Measurements from ENCODE around the gene KCTD21.

The KCTD21 gene

GRCh38 chr11:78218707-78219492 lies 30.5 kb upstream of the KCTD21 start:
- DNase-seq (ENCODE audit: low spot score), result no peak

- no peak for DNase-seq (ENCODE audit: low spot score)
These were observed 29.5 kb upstream of the KCTD21 start for GRCh38 chr11:78217650-78218541.

- DNase-seq (ENCODE audit: low spot score), result no peak
These were observed 28.3 kb upstream of the KCTD21 start for GRCh38 chr11:78216571-78217287.

DNA sequence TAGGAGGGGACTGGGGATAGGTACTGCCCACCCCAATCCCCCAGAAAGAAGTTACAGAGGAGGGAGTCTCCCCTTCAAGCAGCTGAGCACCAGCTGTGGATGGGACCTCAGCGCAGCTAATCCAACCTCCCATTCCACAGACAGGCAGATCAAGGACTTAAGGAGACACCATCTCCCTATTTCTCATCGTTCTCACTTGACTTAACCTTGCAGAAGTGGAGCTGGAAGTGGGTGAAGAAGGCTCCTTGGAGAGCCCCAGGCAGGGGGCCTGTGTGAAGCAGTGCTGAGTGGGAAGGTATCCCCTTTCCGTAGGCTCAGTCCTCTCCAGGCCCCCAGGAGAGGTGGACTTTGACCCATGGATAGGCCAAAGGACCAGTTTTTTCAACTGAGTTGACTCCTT lies 27.6 kb upstream of the KCTD21 start:
- DNase-seq (ENCODE audit: low spot score), result no peak

GRCh38 chr11:78214331-78215194 lies 26.1 kb upstream of the KCTD21 start:
- DNase-seq (ENCODE audit: low spot score), result no peak

GRCh38 chr11:78213526-78214330 lies 25.3 kb upstream of the KCTD21 start:
- DNase-seq (ENCODE audit: low spot score), result no peak

DNA sequence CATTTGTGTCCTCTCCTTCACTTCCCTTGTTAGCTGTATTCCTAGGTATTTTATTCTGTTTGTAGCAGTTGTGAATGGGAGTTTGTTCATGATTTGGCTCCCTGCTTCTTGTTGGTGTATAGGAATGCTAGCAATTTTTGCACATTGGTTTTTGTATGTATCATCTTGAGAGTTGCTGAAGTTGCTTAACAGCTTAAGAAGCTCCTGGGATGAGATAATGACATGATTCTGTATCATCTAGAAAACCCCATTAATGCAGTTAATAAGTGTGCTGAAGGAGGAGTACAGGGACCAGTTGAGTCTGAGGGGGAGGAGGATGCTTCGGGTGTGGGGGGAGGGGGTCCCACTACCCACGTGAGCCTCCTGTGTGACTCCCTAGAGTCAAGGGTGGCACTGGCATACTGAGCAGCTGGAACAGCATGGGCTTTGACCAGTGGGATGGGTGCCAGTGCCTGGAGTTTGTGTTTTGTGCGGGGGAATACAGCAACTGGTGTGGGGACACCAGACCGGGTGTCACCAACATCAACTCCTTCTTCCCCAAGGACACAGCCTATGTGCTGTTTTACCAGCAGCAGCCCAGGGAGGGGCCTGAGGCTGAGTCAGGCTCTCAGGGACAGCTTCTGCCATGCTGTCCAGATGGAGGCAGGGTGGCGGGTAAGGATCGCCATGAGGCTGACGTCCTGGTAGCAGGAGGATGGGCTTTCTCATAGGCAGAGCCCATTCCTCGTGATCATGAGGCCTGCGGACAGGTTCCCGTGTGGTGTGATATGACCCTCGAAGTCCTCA lies 24.4 kb upstream of the KCTD21 start:
- no peak for DNase-seq (ENCODE audit: low spot score)

DNA sequence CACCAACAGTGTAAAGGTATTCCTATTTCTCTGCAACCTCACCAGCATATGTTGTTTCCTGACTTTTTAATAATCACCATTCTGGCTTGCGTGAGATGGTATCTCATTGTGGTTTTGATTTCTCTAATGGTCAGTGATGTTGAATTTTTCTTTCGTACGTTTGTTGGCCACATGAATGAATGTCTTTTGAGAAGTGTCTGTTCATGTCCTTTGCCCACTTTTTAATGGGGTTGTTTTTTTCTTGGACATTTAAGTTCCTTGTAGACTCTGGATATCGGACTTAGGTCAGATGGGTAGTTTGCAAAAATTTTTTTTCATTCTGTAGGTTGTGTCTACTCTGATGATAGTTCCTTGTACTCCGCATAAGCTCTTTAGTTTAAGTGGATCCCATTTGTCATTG lies 23.1 kb upstream of the KCTD21 start:
- DNase-seq (ENCODE audit: low spot score), result no peak

- no peak for DNase-seq (ENCODE audit: low spot score)
These were observed 21.7 kb upstream of the KCTD21 start for GRCh38 chr11:78210000-78210608.

DNA sequence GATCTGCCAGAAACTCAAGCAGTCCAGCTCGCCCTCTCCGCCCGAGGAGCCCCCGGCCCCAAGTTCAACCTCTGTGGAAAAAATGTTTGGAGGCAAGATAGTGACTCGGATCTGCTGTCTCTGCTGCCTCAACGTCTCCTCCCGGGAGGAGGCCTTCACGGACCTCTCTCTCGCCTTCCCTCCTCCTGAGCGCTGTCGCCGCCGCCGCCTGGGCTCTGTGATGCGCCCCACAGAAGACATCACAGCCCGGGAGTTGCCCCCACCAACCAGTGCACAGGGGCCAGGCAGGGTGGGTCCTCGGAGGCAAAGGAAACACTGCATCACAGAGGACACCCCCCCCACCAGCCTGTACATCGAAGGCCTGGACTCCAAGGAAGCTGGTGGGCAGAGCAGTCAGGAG lies 21.1 kb upstream of the KCTD21 start:
- DNase-seq (ENCODE audit: low spot score), result no peak

DNA sequence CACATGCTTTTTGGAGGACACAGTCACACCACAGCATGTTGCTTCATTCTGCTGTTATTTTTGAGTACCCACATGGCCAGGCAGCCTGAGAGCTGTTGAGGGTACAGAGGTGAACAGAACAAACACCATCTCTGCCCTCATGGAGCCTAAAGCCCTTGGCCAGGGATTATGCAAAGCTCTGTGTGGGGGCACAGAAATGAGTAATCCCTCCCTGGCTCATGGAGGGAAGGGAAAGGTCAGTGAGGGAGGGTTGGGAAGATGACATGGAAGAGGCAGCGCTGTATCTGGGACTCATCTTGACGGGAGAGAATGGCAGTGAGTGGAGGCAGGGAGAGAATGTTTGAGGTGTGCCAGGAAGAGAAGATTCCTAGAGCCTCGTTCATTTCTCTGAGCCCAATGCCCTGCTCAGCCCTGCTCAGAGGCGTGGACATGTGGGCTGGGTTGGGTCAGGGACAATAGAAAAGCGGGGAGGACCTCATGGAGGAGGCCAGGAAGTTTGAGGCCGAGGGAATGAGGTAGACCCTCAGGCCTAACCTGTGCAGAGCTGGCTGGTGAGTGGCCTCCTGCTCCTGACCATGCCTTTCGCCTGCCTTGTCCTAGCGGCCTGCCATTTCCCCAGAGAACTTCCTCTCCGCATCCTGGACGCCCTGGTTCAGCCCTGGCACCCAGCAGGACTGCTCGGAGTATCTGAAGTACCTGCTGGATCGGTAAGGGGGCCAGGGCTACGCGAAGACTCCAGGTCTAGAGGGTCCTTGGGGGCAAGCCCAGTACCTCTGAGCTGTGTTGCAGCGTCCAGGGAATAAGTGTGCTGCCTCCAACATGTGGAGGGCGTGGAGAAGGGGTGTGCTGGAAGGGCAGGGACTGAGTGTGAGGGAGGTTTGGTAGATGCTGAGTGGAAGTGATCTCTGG lies 20.1 kb upstream of the KCTD21 start:
- no peak for DNase-seq (ENCODE audit: low spot score)

DNA sequence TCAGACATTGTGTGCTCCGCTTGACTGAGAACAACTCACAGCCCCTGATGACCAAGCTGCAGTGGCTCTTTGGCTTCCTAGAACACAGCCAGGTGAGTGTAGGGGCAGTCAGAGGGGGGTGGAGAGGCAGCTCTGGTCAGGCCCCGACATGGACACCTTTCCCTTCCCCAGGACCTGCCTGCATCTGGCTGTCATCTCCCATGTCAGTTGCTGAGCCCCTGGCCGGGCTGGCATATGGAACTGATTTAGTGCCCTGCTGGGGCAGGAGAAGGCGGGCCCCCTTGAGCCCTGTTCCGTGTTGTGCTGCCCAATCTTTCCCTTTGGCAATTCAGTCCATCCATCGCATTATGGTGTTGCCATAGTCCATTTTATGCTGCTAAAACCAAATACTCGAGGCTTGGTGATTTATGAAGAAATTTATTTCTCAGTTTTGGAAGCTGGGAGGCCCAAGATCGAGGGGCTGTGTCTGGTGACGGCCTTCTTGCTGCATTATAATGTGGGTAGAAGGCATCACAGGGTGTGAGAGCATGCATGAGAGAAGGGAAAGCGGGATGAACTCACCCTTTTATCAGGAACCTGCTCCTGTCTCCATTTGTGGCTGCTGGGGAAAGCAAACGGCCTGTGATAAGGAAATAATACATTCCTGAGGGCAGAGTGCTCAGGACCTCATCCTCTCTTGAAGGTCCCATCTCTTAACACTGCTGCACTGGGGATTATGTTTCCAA lies 19.3 kb upstream of the KCTD21 start:
- no peak for DNase-seq (ENCODE audit: low spot score)

DNA sequence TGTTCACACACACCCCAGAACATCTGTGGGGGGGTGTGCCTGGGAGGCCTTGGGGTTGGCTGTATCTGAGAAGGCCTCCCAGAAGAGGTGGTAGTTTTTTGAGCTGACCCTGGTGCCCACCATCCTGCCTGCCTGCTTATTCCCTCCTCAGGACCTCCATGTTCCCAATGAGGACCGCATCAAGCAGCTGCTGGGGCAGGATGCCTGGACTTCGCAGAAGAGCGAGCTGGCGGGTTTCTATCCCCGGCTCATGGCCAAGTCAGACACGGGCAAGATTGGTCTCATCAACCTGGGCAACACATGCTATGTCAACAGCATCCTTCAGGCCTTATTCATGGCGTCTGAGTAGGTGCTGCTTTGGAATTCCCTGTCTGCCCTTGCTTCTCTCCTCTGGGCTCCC lies 17.3 kb upstream of the KCTD21 start:
- no peak for DNase-seq (ENCODE audit: low spot score)

GRCh38 chr11:78205256-78205655 lies 16.8 kb upstream of the KCTD21 start:
- no peak for DNase-seq (ENCODE audit: low spot score)

DNA sequence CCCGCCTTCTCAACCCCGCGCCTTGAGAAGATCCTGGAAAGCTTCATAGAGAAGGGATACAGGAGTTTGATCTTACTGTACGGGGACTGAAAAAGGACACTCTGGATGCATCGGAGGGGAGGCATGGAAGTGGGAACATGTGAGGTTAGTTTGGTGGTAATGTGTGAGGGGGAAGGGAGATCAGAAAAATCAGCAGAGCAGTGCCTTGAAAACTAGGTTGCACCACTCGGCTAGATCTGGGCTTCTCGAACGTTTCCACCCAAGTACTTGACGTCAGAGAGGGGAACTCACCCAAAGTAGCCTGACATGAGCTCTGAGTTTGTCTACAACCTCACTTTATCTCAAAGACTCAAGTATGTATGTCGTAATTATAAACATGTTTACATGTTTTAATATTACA lies 14.8 kb upstream of the KCTD21 start:
- no peak for DNase-seq (ENCODE audit: low spot score)

DNA sequence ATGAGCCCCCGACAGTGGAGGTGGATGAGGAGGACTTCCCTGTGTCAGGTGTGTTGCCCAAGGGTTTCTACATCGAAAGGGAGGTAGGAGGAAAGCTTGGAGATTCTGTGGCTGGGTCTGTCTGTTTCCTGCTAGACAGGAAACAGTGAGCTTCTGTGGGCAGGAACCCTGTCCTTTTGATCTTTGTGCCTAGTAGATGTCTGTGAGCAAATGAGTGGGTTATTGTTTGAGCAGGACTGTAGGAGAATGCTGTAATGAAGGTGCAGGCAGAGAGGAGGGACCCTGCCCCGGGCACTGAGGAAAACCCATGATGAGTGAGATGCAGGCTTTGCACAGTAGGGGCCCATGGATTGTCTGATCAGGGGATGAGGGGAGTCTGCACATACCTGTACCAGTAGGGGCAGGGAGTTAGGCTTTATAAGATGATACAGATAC lies 14.3 kb upstream of the KCTD21 start:
- no peak for DNase-seq (ENCODE audit: low spot score)

DNA sequence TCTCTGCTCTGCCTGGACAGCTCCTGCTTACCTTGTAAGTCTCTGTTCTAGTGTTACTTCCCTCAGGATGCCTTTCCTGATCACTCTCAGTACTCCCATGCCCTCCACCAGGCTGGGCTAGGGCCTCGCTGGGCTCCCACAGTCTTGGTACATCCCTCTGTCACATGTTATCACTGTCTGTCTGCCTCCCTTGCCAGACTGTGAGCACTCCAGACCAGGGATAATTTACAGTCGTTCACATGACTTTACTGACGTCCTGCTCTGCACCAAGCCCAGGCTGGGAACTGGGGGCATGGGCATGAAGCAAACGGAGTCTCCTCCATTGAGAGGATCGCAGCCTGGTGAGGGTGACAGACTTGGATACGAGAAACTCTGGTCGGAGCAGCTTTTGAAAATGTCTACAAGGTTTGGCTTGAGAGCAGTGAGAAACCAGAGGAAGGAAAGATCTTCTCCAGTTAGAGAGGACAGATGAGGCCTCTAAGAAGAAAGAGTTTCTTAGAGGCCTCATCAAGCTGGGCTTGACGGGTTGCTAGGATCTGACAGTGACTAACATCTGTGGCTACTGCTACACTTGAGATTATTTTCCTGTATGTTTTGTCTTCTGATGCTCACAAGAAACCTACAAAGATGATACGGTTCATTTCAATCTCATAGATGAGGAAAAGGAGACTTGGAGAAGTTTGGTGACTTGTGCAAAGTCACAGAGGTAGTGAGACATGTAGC lies 12.8 kb upstream of the KCTD21 start:
- no peak for DNase-seq (ENCODE audit: low spot score)

All from hepatic stellate cell (primary cell).